Astrocyte (in vitro differentiated cells and primary cell): ENCODE results near the gene ITGB3BP.

Source experiments
- EZH2 ChIP-seq: IDR thresholded peaks from 2 replicates; pipeline ENCODE4 v1.6.1; 2012; ENCODE audit warnings: mild to moderate bottlenecking, low read length, inconsistent platforms; ENCODE audit not compliant: insufficient read depth
- TF ChIP-seq, protein P1 (sequence below): IDR thresholded peaks from 2 replicates; pipeline ENCODE4 v1.5.1; 2011; ENCODE audit warnings: low read depth, mild to moderate bottlenecking, inconsistent platforms, low read length, moderate library complexity; ENCODE audit not compliant: insufficient read depth

DNA sequence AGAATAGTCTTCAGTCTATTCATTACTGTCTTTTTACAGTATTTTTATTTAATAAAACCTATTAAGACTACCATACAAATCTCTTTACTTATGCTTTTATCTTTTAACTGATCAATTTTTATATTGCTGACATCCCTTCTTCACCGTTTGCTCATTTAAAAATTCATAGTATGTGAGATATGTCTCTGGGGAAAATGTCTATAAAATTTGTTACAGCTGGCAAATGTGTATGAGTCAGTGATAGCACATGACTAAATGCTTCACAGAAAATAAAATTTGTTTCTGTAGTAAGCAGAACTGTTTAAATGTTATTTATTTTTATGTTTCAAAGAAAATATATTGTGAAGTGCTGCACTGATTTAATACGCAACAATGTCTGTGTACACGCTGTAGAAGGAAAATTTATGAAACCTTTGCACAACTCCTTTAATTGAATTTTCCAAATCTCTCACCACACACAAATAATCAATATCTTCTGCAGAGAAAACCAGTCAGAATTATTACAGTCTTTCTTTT, 74.2 kb downstream of the ITGB3BP start:
- TF ChIP-seq, protein P1, sequence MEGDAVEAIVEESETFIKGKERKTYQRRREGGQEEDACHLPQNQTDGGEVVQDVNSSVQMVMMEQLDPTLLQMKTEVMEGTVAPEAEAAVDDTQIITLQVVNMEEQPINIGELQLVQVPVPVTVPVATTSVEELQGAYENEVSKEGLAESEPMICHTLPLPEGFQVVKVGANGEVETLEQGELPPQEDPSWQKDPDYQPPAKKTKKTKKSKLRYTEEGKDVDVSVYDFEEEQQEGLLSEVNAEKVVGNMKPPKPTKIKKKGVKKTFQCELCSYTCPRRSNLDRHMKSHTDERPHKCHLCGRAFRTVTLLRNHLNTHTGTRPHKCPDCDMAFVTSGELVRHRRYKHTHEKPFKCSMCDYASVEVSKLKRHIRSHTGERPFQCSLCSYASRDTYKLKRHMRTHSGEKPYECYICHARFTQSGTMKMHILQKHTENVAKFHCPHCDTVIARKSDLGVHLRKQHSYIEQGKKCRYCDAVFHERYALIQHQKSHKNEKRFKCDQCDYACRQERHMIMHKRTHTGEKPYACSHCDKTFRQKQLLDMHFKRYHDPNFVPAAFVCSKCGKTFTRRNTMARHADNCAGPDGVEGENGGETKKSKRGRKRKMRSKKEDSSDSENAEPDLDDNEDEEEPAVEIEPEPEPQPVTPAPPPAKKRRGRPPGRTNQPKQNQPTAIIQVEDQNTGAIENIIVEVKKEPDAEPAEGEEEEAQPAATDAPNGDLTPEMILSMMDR, result no peak
- TF ChIP-seq EZH2, result no peak
